T1000 (cell line): ENCODE results near the gene RAB11FIP5.
"Not testable (repeated sequence)": the region's sequence is repeated elsewhere in the genome, so short reads cannot be mapped to it uniquely, and the experiment has no call there.

ENCODE experiments used
- DNase-seq: peaks from one replicate; lab custom pipeline; 2025; ENCODE audit warnings: mixed read lengths; lab: John Stamatoyannopoulos, UW

Gene RAB11FIP5

GRCh38 chr2:73112913-73113854 is at the start of gene RAB11FIP5:
Gene RAB11FIP5 (minus strand): TSS chr2:73112948. CDS start chr2:73112777, 171 bp downstream.
- peak; percentile 67 for DNase-seq

- peak; percentile 22 for DNase-seq
Measured at GRCh38 chr2:73156539-73157124, 43.9 kb upstream of the RAB11FIP5 start.

- DNase-seq: no peak
Measured at GRCh38 chr2:73142937-73143336, 30.2 kb upstream of the RAB11FIP5 start.

GRCh38 chr2:73141896-73142295 is 29.1 kb upstream of the RAB11FIP5 start:
- no peak for DNase-seq

GRCh38 chr2:73135236-73135635 is 22.5 kb upstream of the RAB11FIP5 start:
- no peak for DNase-seq

GRCh38 chr2:73134471-73134870 is 21.7 kb upstream of the RAB11FIP5 start:
- no peak for DNase-seq

- no peak for DNase-seq
Measured at GRCh38 chr2:73133566-73134197, 20.9 kb upstream of the RAB11FIP5 start.

GRCh38 chr2:73131807-73132206 is 19.1 kb upstream of the RAB11FIP5 start:
- no peak for DNase-seq

- DNase-seq: no peak
Measured at GRCh38 chr2:73130790-73131189, 18.0 kb upstream of the RAB11FIP5 start.

- no peak for DNase-seq
Measured at GRCh38 chr2:73128841-73129535, 16.2 kb upstream of the RAB11FIP5 start.

- no peak for DNase-seq
Measured at GRCh38 chr2:73122536-73122935, 9.8 kb upstream of the RAB11FIP5 start.

- DNase-seq: not testable (repeated sequence)
Measured at GRCh38 chr2:73119611-73120239, 7.0 kb upstream of the RAB11FIP5 start.

GRCh38 chr2:73117441-73117840 is 4.7 kb upstream of the RAB11FIP5 start:
- DNase-seq: no peak

GRCh38 chr2:73116182-73116960 is 3.6 kb upstream of the RAB11FIP5 start:
- no peak for DNase-seq

GRCh38 chr2:73114273-73114867 is 1.6 kb upstream of the RAB11FIP5 start:
- DNase-seq: peak; percentile 22

GRCh38 chr2:73112026-73112912 is 479 bp downstream of the RAB11FIP5 start:
- no peak for DNase-seq

GRCh38 chr2:73111073-73112025 is 1.4 kb downstream of the RAB11FIP5 start:
- DNase-seq: no peak
